GM12892 (cell line): Measurements from ENCODE around the gene CAMTA1.

Source experiments
- POLR2AphosphoS5 ChIP-seq: IDR thresholded peaks from 2 replicates; pipeline ENCODE4 v1.6.1; 2011; ENCODE audit warnings: low read depth, low read length, control low read depth
- TAF1 ChIP-seq: IDR thresholded peaks from 2 replicates; pipeline ENCODE4 v1.6.1; 2011; ENCODE audit warnings: low read depth, mild to moderate bottlenecking, control low read depth, low read length, borderline replicate concordance

- no peak for TF ChIP-seq TAF1
- TF ChIP-seq POLR2AphosphoS5 = no peak
These were observed 482.2 kb downstream of the CAMTA1 start for GRCh38 chr1:7267493-7267892.
